Measurements from ENCODE around the gene OGFOD3. TPM values are rescaled to one million over a fixed set of nuclear protein-coding genes. Genes with fewer than 3 reads are reported as not detected.

OGFOD3 gene
- total RNA-seq, 4 donors from 2014 or later, result 7.7 to 39.9 (median 24.3) TPM

- TF ChIP-seq CTCF (IDR thresholded peaks at IDR 0.05; ENCODE audit: low read depth), result no peak
These were observed 40.6 kb upstream of the OGFOD3 start for GRCh38 chr17:82458885-82459424.

GRCh38 chr17:82458179-82458884 lies 39.9 kb upstream of the OGFOD3 start, which contains the start of gene NARF:
TSS of gene NARF (plus strand) at chr17:82458741. CDS start at chr17:82458804, 63 bp downstream.
- TF ChIP-seq CTCF (IDR thresholded peaks at IDR 0.05; ENCODE audit: low read depth), result no peak

- no peak for TF ChIP-seq CTCF (IDR thresholded peaks at IDR 0.05; ENCODE audit: low read depth)
These were observed 39.5 kb upstream of the OGFOD3 start for GRCh38 chr17:82457929-82458178.

- no peak for TF ChIP-seq CTCF (IDR thresholded peaks at IDR 0.05; ENCODE audit: low read depth)
These were observed 38.9 kb upstream of the OGFOD3 start for GRCh38 chr17:82457073-82457928.

- no peak for TF ChIP-seq CTCF (IDR thresholded peaks at IDR 0.05; ENCODE audit: low read depth)
These were observed 33.8 kb upstream of the OGFOD3 start for GRCh38 chr17:82452162-82452561.

- TF ChIP-seq CTCF (IDR thresholded peaks at IDR 0.05; ENCODE audit: low read depth), result no peak
These were observed 32.1 kb upstream of the OGFOD3 start, which contains the start of gene CYBC1 for GRCh38 chr17:82450357-82451106. TSS of gene CYBC1 (minus strand) at chr17:82450752. CDS start at chr17:82449254, 1,498 bp downstream.

Measured in subcutaneous adipose tissue (tissue), 4 donors.